HL-60/S4 treated with phorbol 12-myristate 13-acetate at 8.2 ng/mL for 4 days and 3 days (cell line): Measurements from ENCODE around the gene SSR3.

ENCODE experiments used
- in situ Hi-C: fragments of 300-500 bp; cut with MboI; formaldehyde crosslinking; loops from 2 replicates; pipeline ENCODE4 v1.15.0; 2022; ENCODE audit warnings: low sequenced_read_pairs

The SSR3 gene

GRCh38 chr3:156507285-156507684 lies 47.6 kb downstream of the SSR3 start:
- in situ Hi-C loops: loop anchor here (25.0 kb wide), 2 partner anchors 345 to 580 kb away; no protein-coding TSS in a partner anchor

DNA sequence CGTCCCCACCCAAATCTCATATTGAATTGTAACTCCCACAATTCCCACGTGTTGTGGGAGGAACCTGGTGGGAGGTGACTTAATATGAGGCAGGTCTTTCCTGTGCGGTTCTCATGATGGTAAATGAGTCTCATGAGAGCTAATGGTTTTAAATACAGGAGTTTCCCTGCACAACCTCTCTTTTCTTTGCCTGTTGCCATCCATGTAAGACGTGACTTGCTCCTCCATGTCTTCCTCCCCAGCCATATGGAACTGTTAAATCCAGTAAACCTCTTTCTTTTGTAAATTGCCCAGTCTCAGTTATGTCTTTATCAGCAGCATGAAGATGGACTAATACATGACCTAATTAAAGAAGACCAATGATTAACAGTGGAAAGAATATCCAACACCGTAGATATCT lies 56.6 kb downstream of the SSR3 start:
- in situ Hi-C loops: no loop called here

DNA sequence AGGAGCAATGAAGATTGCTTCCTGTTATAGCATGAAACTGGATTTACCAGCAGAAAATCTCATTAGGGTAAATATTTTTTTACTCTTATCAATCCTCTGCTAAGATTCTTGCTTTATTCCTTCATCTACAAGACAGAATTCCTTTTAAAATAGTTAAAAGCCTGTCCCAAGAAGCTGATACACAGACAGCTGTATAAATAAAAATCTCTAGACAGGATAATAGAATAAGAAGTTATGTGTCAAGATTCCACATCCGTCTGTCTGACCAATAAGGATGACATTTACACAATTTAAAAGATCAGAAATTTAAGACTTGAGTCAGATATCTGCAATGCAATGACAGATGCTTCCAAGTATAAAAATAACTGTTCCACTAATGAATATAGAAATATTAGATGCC lies 57.6 kb downstream of the SSR3 start:
- in situ Hi-C loops: no loop called here

- in situ Hi-C loops: no loop called here
Measured at GRCh38 chr3:156495816-156496215, 59.1 kb downstream of the SSR3 start.

DNA sequence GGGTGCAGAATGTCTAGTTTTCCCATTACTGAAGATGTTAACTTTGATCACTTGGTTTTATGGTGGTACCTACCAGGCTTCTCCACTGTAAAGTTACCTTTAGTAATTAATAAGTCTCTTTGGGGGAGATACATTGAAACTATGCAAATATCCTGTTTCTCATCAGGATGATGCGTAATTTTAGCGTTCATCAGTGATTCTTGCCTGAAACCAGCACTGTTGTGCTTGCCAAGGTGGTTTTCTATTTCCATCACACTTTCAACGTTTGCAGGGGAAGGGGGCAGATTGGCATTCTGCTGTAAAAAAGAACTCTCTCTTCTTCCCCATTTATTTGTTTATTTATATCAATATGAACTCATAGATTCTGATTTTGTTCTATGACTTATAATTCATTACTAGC lies 61.0 kb downstream of the SSR3 start:
- in situ Hi-C loops: no loop called here

DNA sequence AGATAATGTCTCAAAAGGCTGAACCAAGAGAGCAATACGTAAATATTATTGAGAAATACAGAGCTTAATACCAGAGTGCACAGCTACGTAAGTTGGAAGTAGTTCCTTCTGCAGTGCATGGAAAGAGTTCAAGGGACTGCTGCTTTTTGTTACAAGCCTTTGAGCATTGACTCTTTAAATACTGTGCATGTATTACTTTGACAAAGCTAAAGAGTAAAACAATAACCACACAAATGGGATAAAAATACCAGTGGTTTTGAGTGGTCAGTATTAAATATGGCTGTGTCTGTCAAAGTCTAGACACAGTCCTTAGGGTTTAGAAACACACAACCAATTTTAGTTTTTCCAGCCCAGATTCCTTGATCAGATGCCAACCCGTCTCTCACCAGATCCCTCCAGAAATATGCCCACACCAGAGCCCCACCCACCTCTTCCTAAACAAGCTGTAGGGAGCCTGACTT lies 62.1 kb downstream of the SSR3 start:
- in situ Hi-C loops: no loop called here

DNA sequence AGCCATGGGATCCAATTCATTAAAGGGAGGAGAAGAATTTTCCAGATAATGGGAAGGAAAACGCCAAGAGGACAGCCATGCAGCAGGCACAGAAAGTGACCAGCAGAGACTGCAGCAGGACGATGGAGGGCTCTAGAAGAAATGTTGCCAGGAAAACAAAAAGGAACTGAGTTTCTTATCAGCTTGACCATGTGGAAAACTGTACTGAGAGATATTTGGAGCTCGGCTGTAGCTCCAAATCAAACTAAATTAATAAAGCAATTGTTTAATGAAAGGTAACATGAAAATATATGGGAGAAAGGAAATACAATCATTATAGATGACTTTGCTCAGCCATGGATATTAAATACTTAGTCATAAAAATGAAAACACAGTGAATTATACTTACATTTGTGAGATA lies 63.7 kb downstream of the SSR3 start:
- in situ Hi-C loops: no loop called here
